ENCODE data around the gene SFR1. TPM values are rescaled to one million over a fixed set of nuclear protein-coding genes. Genes with fewer than 3 reads are reported as not detected.

The SFR1 gene
- total RNA-seq (10 to 100 TPM; 12.0 to 15.3 (median 14.2) TPM), polyA plus RNA-seq (10 to 100 TPM; 10.1 to 19.8 TPM), total RNA-seq (11.8 reads per million, percentile 39 among the genes with 10 or more reads in this experiment)

DNA sequence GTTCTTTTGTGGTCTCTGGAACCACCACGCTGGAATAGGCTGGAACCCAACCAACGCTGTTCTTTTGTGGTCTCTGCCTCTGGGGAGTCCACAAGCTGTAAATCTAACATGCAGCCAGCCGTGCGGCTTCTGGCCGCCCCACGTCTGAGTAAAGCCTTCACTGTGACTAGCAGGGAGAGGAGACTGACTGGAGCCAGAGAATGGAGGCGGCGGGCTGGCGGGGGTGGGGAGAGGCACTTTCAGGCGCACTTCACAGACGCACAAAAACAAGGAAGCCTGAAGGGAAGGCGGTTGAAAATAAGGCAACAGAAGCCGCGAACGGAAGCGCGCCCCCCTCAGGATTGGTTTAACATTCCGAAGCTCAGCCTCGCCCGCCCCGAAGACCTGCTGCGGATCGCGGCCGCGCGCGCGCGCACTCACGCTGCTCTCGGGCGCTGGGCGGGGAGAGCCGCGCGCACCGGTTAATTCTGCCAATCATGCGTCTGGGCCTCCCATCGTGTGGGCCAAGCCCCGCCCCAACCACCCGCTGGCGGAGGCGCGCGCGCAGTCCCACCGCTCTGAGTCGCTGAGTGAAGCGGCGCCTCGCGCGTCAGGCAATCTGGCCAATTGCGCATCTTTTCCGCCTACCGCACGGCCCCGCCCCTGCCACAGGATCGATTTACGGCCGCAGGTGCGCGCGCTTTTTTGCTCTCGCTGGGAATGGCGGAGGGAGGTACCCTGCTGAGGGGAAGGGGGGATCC is at the start of gene SFR1:
SFR1 (plus strand) TSS at position 687 of the 740 bp plus-strand sequence; CDS start at position 700, 13 bp downstream.
- H3K36me3 Mint-ChIP-seq: peaks cover 4 to 9% (median 7%) of the 10 kb centered on the region in 5 donors
- CTCF ChIA-PET: interaction anchor here (1.0 to 2.7 kb wide), 8 partner anchors 21 to 234 kb away, joined by 3 to 15 read pairs (median 4); partner anchors contain the start of gene SLK
- H3K27ac Mint-ChIP-seq: peak within 1 kb of the TSS; percentile 95 to 100 (median 99)
- POLR2A ChIA-PET: interaction anchor here (0.6 to 3.2 kb wide), 38 partner anchors 9 to 538 kb away, joined by 3 to 23 read pairs (median 4); partner anchors contain the start of genes GSTO2, SLK and STN1
- H3K27ac ChIP-seq (ENCODE audit: low read depth, low read length): peak within 1 kb of the TSS; percentile 99
- peaks cover 0 to 12% (median 0%) of the 10 kb centered on the region in 5 donors for H3K27me3 Mint-ChIP-seq
- peaks cover 13 to 18% of the 10 kb centered on the region in 2 donors for H3K4me1 ChIP-seq (ENCODE audit: control insufficient read depth in 2 of 2, insufficient read depth in 2 of 2, low read length in 2 of 2)
- intact Hi-C loops (cut with micrococcal nuclease): loop anchor here (1.0 to 10.0 kb wide), 20 partner anchors 39 to 1727 kb away; partner anchors contain the start of genes CFAP43 (in 2 of the 2), CFAP58 (in 2 of the 2), GSTO2 (in 2 of the 2) and SLK (in 2 of the 2)
- DNase-seq: peak; percentile 95 to 100 (median 99)
- H3K9me3 ChIP-seq (ENCODE audit: control insufficient read depth in 2 of 3, low read length in 3 of 3): no peaks in the 10 kb centered on the region
- H3K4me1 Mint-ChIP-seq: peaks cover 9 to 42% (median 32%) of the 10 kb centered on the region in 7 donors
- H3K36me3 ChIP-seq (ENCODE audit: control insufficient read depth in 2 of 3, insufficient read depth in 3 of 3, low read length in 3 of 3): peaks cover 0 to 4% (median 0%) of the 10 kb centered on the region in 3 experiments
- H3K9me3 Mint-ChIP-seq: no peaks in the 10 kb centered on the region
- H3K4me3 ChIP-seq (ENCODE audit: low read length): peak within 1 kb of the TSS; percentile 88
- peak within 1 kb of the TSS; percentile 88 to 97 (median 96) for H3K4me3 Mint-ChIP-seq
- peak; percentile 93 for ATAC-seq
- no peaks in the 10 kb centered on the region for H3K27me3 ChIP-seq (ENCODE audit: control insufficient read depth in 2 of 2, insufficient read depth in 2 of 2, low read length in 2 of 2)

DNA sequence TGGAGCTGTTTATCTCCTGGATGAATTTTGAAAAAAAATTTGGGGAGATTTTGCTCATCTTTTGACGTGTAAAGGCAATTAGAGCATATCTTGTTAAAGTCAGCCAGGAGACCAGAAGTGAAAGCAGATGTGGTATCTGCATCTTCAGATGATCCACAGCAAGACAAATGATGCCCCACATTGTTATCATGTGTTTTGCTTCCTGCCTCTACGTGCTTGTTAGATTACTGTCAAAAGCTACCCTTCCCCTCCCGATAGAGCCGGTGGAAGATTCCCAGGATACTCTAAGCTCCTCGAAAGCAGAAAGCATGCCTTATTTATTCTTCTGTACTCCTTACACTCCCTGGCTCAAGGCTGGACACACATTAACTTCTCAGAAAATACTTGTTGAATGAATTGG is 49.2 kb upstream of the SFR1 start:
- no peak overlapping the region for H3K27ac Mint-ChIP-seq
- no peak overlapping the region for H3K27ac ChIP-seq (ENCODE audit: low read depth, low read length)
- no peaks in the 10 kb centered on the region for H3K36me3 ChIP-seq (ENCODE audit: control insufficient read depth in 2 of 3, insufficient read depth in 3 of 3, low read length in 3 of 3)
- intact Hi-C loops (cut with micrococcal nuclease): no loop called here
- no peaks in the 10 kb centered on the region for H3K36me3 Mint-ChIP-seq
- DNase-seq: no peak
- H3K4me3 Mint-ChIP-seq: no peak overlapping the region
- CTCF ChIA-PET: interaction anchor here (1.5 kb wide), 1 partner anchor 7 kb away, joined by 3 read pairs; no protein-coding TSS in a partner anchor
- peaks cover 0 to 2% (median 0%) of the 10 kb centered on the region in 7 donors for H3K4me1 Mint-ChIP-seq
- no peaks in the 10 kb centered on the region for H3K9me3 ChIP-seq (ENCODE audit: control insufficient read depth in 2 of 3, low read length in 3 of 3)
- H3K4me1 ChIP-seq (ENCODE audit: control insufficient read depth in 2 of 2, insufficient read depth in 2 of 2, low read length in 2 of 2): no peaks in the 10 kb centered on the region
- no peak overlapping the region for H3K4me3 ChIP-seq (ENCODE audit: low read length)
- no peak for ATAC-seq
- H3K27me3 ChIP-seq (ENCODE audit: control insufficient read depth in 2 of 2, insufficient read depth in 2 of 2, low read length in 2 of 2): no peaks in the 10 kb centered on the region
- no peaks in the 10 kb centered on the region for H3K9me3 Mint-ChIP-seq
- POLR2A ChIA-PET: interaction anchor here (1.6 kb wide), 1 partner anchor 9 kb away, joined by 4 read pairs; no protein-coding TSS in a partner anchor
- peaks cover 0 to 12% (median 0%) of the 10 kb centered on the region in 5 donors for H3K27me3 Mint-ChIP-seq

DNA sequence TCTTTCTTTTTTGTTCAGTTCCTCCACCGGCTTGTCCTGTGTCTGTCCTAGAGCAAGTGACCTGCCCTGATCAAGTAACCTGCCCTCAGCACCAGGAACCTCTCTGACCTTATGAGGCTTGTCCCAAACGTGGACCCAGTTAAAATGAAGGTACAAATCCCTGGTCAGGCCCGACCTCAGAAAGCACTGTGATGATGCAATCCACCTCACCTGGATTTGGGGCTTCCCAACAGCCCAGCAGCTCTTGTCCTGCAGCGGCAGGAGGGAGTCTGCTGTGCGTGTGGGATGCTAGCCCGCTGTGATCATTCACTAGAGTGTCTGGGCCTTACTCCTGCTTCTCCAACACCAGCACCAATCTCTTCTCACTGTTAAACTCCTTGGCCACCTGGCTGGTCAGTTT is 47.5 kb upstream of the SFR1 start:
- Mint-ChIP-seq H3K4me1 (peaks cover 0 to 3% (median 0%) of the 10 kb centered on the region in 7 donors), H3K4me3 (no peak overlapping the region), H3K27ac (peak overlapping the region in 1 of 9 donors; percentile 16), H3K9me3 (no peaks in the 10 kb centered on the region), H3K27me3 (peaks cover 0 to 12% (median 0%) of the 10 kb centered on the region in 5 donors), H3K36me3 (no peaks in the 10 kb centered on the region)
- no peaks in the 10 kb centered on the region for H3K9me3 ChIP-seq (ENCODE audit: control insufficient read depth in 2 of 3, low read length in 3 of 3)
- ChIA-PET POLR2A (interaction anchor here (0.7 kb wide), 1 partner anchor 20 kb away, joined by 3 read pairs; no protein-coding TSS in a partner anchor), CTCF (no interaction called here)
- H3K4me3 ChIP-seq (ENCODE audit: low read length): no peak overlapping the region
- H3K27me3 ChIP-seq (ENCODE audit: control insufficient read depth in 2 of 2, insufficient read depth in 2 of 2, low read length in 2 of 2): no peaks in the 10 kb centered on the region
- H3K27ac ChIP-seq (ENCODE audit: low read depth, low read length): no peak overlapping the region
- no peaks in the 10 kb centered on the region for H3K36me3 ChIP-seq (ENCODE audit: control insufficient read depth in 2 of 3, insufficient read depth in 3 of 3, low read length in 3 of 3)
- DNase-seq (no peak), ATAC-seq (no peak)
- no peaks in the 10 kb centered on the region for H3K4me1 ChIP-seq (ENCODE audit: control insufficient read depth in 2 of 2, insufficient read depth in 2 of 2, low read length in 2 of 2)
- intact Hi-C loops (cut with micrococcal nuclease): no loop called here

- intact Hi-C loops (cut with micrococcal nuclease): no loop called here
- no peak for DNase-seq
- no peak for ATAC-seq
These were observed 45.2 kb upstream of the SFR1 start for GRCh38 chr10:104076743-104077160.

GRCh38 chr10:104077247-104077646 is 44.7 kb upstream of the SFR1 start:
- H3K9me3 ChIP-seq (ENCODE audit: control insufficient read depth in 2 of 3, low read length in 3 of 3): no peaks in the 10 kb centered on the region
- Mint-ChIP-seq H3K36me3 (no peaks in the 10 kb centered on the region), H3K4me1 (peaks cover 0 to 3% (median 0%) of the 10 kb centered on the region in 7 donors), H3K4me3 (no peak overlapping the region), H3K27ac (no peak overlapping the region), H3K9me3 (no peaks in the 10 kb centered on the region), H3K27me3 (peaks cover 0 to 11% (median 0%) of the 10 kb centered on the region in 5 donors)
- ChIA-PET POLR2A (no interaction called here), CTCF (interaction anchor here (0.7 kb wide), 1 partner anchor 194 kb away, joined by 3 read pairs; no protein-coding TSS in a partner anchor)
- ATAC-seq (no peak), DNase-seq (no peak)
- H3K27me3 ChIP-seq (ENCODE audit: control insufficient read depth in 2 of 2, insufficient read depth in 2 of 2, low read length in 2 of 2): no peaks in the 10 kb centered on the region
- H3K4me3 ChIP-seq (ENCODE audit: low read length): no peak overlapping the region
- intact Hi-C loops (cut with micrococcal nuclease): no loop called here
- no peaks in the 10 kb centered on the region for H3K4me1 ChIP-seq (ENCODE audit: control insufficient read depth in 2 of 2, insufficient read depth in 2 of 2, low read length in 2 of 2)
- H3K36me3 ChIP-seq (ENCODE audit: control insufficient read depth in 2 of 3, insufficient read depth in 3 of 3, low read length in 3 of 3): no peaks in the 10 kb centered on the region
- no peak overlapping the region for H3K27ac ChIP-seq (ENCODE audit: low read depth, low read length)

More at GRCh38 chr10:104076743-104077160, 45.2 kb upstream of the SFR1 start:
- Histone ChIP-seq H3K4me3 (ENCODE audit: low read length) (no peak overlapping the region), H3K36me3 (ENCODE audit: control insufficient read depth in 2 of 3, insufficient read depth in 3 of 3, low read length in 3 of 3) (no peaks in the 10 kb centered on the region), H3K9me3 (ENCODE audit: control insufficient read depth in 2 of 3, low read length in 3 of 3) (no peaks in the 10 kb centered on the region), H3K4me1 (ENCODE audit: control insufficient read depth in 2 of 2, insufficient read depth in 2 of 2, low read length in 2 of 2) (no peaks in the 10 kb centered on the region), H3K27me3 (ENCODE audit: control insufficient read depth in 2 of 2, insufficient read depth in 2 of 2, low read length in 2 of 2) (no peaks in the 10 kb centered on the region), H3K27ac (ENCODE audit: low read depth, low read length) (no peak overlapping the region)
- H3K27me3 Mint-ChIP-seq: peaks cover 0 to 11% (median 0%) of the 10 kb centered on the region in 5 donors
- ChIA-PET CTCF (no interaction called here), POLR2A (no interaction called here)
- H3K36me3 Mint-ChIP-seq: no peaks in the 10 kb centered on the region
- H3K4me3 Mint-ChIP-seq: no peak overlapping the region
- no peak overlapping the region for H3K27ac Mint-ChIP-seq
- H3K9me3 Mint-ChIP-seq: no peaks in the 10 kb centered on the region
- peaks cover 0 to 3% (median 0%) of the 10 kb centered on the region in 7 donors for H3K4me1 Mint-ChIP-seq

DNA sequence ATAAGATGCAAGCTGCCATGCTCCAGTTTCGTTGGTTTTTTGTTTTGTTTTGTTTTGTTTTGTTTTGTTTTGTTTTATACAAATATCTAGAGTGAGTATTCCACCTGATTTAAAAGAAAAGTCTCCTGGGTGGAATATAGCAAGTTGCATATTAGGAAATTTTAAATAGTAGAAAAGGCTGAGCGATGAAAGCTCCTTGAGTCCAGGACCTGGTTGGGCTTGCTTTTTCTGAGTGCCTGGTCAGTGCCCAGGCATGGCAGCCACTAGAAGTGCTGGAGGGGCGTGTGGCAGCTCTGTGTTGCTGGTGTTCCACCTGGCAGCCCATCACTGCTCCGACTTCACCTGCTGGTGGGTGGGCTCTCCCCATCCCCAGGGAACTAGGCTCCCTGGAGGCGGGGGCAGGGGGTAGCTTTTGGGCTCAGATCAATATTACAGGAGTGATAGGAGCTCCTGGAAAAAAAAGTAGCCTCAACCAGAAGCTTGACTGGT is 44.3 kb upstream of the SFR1 start:
- Mint-ChIP-seq H3K36me3 (no peaks in the 10 kb centered on the region), H3K27me3 (peaks cover 0 to 11% (median 0%) of the 10 kb centered on the region in 5 donors), H3K4me3 (no peak overlapping the region), H3K4me1 (peaks cover 0 to 3% (median 0%) of the 10 kb centered on the region in 7 donors), H3K27ac (no peak overlapping the region), H3K9me3 (no peaks in the 10 kb centered on the region)
- ATAC-seq: no peak
- Histone ChIP-seq H3K9me3 (ENCODE audit: control insufficient read depth in 2 of 3, low read length in 3 of 3) (no peaks in the 10 kb centered on the region), H3K36me3 (ENCODE audit: control insufficient read depth in 2 of 3, insufficient read depth in 3 of 3, low read length in 3 of 3) (no peaks in the 10 kb centered on the region), H3K27ac (ENCODE audit: low read depth, low read length) (no peak overlapping the region), H3K4me1 (ENCODE audit: control insufficient read depth in 2 of 2, insufficient read depth in 2 of 2, low read length in 2 of 2) (no peaks in the 10 kb centered on the region), H3K27me3 (ENCODE audit: control insufficient read depth in 2 of 2, insufficient read depth in 2 of 2, low read length in 2 of 2) (no peaks in the 10 kb centered on the region), H3K4me3 (ENCODE audit: low read length) (no peak overlapping the region)
- intact Hi-C loops (cut with micrococcal nuclease): no loop called here
- CTCF ChIA-PET: interaction anchor here (0.7 kb wide), 1 partner anchor 195 kb away, joined by 3 read pairs; no protein-coding TSS in a partner anchor
- no peak for DNase-seq
- POLR2A ChIA-PET: no interaction called here

All from naive thymus-derived CD4-positive, alpha-beta T cell (primary cell).